GM23338 (cell line): ENCODE data around the gene ZNF324B.

Experiments used
- CREB1 ChIP-seq: fragments of 250-450 bp; sonication (Bioruptor Pico); IDR thresholded peaks from 2 replicates; pipeline ENCODE4 v1.5.0; 2020; ENCODE audit warnings: low read depth, mild to moderate bottlenecking, moderate library complexity
- CTCF ChIP-seq, 2 experiments: fragments of 200-600 bp in 1 of 2; sonication (generic) in 1 of 2; conservative IDR thresholded peaks; 2 replicates each; pipeline versions ENCODE4 v1.5.1 to v1.6.1; 2016 to 2017; ENCODE audit warnings: antibody characterized with exemption in 2 of 2, low read depth in 2 of 2, mild to moderate bottlenecking in 2 of 2, moderate library complexity in 1 of 2
- REST ChIP-seq: IDR thresholded peaks from one replicate; pipeline ENCODE4 v1.6.1; 2018; ENCODE audit warnings: antibody characterized with exemption; ENCODE audit not compliant: unreplicated experiment

- no peak for TF ChIP-seq CREB1 (CRISPR knock-in tag)
- TF ChIP-seq CTCF (conservative IDR thresholded peaks at IDR 0.05; ENCODE audit: low read depth in 2 of 2): no peak
- no peak for TF ChIP-seq REST
These were observed 20.3 kb downstream of the ZNF324B start for GRCh38 chr19:58471736-58472135.
